Measurements from ENCODE around the gene TSPAN13. TPM values are rescaled to one million over a fixed set of nuclear protein-coding genes. Genes with fewer than 3 reads are reported as not detected.

TSPAN13 gene
- total and polyA plus RNA-seq, 2 donors (not counting 1 experiment from before 2014, with no cell fraction given) = 2.5 to 2.8 TPM

DNA sequence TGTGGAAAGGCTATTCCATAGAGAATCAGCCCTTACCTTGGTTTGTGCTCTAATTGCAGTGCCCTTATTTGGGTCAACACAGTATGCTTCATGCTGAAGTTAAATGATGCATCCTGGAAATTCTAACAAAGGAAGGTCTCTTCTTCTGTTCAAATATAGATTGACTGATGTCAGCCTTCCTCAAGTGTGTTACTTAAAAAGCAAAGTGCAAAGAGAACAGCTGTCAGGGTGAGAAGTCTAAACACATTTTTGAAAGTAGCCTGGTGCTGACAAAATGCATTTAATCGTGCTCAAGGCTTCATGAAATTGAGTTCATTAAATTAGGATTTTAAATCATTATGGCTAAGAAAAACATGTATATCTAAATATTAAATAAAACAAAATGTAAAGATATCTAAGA, 31.8 kb downstream of the TSPAN13 start:
- no peak overlapping the region for H3K27ac ChIP-seq (ENCODE audit: insufficient read depth, low read length)

DNA sequence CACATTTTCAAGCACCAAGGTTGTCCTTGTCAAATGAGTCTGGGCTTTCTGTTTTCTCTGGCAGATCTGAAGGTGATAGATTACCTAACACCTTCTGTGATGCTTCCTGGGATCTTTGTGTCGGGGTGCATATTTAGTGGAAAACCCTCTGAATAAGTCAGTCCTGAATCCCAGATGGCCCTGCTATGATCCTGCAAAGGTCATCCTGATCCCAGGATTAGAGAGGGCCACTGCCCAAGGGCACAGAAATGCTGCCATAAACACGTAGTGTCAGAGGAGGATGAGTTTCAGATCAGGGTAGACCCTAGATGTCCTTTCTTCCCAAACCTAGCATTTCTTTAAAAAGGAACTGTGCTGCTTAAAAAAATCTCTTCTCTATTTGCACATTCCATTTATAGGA, 32.3 kb downstream of the TSPAN13 start:
- no peaks in the 10 kb centered on the region for H3K79me2 ChIP-seq (ENCODE audit: control insufficient read depth, insufficient read depth, low read length)
- no peak overlapping the region for H3K9ac ChIP-seq (ENCODE audit: insufficient read depth, low read length)
- no peaks in the 10 kb centered on the region for H3K27me3 ChIP-seq (ENCODE audit: control insufficient read depth, insufficient read depth, low read length)
- no peak overlapping the region for H3K27ac ChIP-seq (ENCODE audit: insufficient read depth, low read length)
- no peak overlapping the region for H3K4me2 ChIP-seq (ENCODE audit: extremely low read depth, insufficient read depth, low read length)
- no peaks in the 10 kb centered on the region for H3K4me1 ChIP-seq (ENCODE audit: control insufficient read depth, extremely low read depth, insufficient read depth, low read length)
- H3K36me3 ChIP-seq (ENCODE audit: control insufficient read depth, insufficient read depth, low read length) = no peaks in the 10 kb centered on the region
- no peaks in the 10 kb centered on the region for H3K9me3 ChIP-seq (ENCODE audit: control insufficient read depth, insufficient read depth, low read depth, low read length)
- TF ChIP-seq, protein P1, sequence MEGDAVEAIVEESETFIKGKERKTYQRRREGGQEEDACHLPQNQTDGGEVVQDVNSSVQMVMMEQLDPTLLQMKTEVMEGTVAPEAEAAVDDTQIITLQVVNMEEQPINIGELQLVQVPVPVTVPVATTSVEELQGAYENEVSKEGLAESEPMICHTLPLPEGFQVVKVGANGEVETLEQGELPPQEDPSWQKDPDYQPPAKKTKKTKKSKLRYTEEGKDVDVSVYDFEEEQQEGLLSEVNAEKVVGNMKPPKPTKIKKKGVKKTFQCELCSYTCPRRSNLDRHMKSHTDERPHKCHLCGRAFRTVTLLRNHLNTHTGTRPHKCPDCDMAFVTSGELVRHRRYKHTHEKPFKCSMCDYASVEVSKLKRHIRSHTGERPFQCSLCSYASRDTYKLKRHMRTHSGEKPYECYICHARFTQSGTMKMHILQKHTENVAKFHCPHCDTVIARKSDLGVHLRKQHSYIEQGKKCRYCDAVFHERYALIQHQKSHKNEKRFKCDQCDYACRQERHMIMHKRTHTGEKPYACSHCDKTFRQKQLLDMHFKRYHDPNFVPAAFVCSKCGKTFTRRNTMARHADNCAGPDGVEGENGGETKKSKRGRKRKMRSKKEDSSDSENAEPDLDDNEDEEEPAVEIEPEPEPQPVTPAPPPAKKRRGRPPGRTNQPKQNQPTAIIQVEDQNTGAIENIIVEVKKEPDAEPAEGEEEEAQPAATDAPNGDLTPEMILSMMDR (conservative IDR thresholded peaks at IDR 0.05 in 1 of 2, IDR thresholded peaks at IDR 0.05 in 1 of 2; ENCODE audit: low read depth in 1 of 2, low read length in 2 of 2) = no peak
- TF ChIP-seq EZH2 (IDR thresholded peaks at IDR 0.05; ENCODE audit: low read length, missing control alignments) = no peak
- no peaks in the 10 kb centered on the region for H4K20me1 ChIP-seq (ENCODE audit: control insufficient read depth, extremely low read depth, insufficient read depth, low read length)
- no peak for DNase-seq (ENCODE audit: low read depth in 2 of 2)
- no peak overlapping the region for H3K4me3 ChIP-seq (replicated peaks in 1 of 4; ENCODE audit: control extremely low read depth in 1 of 4, insufficient read depth in 1 of 4, low read depth in 3 of 4, low read length in 4 of 4)
- no peak overlapping the region for H2AFZ ChIP-seq (ENCODE audit: low read length)

More for the DNA sequence above, 31.8 kb downstream of the TSPAN13 start:
- no peaks in the 10 kb centered on the region for H3K9me3 ChIP-seq (ENCODE audit: control insufficient read depth, insufficient read depth, low read depth, low read length)
- no peaks in the 10 kb centered on the region for H3K4me1 ChIP-seq (ENCODE audit: control insufficient read depth, extremely low read depth, insufficient read depth, low read length)
- no peak overlapping the region for H2AFZ ChIP-seq (ENCODE audit: low read length)
- no peak overlapping the region for H3K4me2 ChIP-seq (ENCODE audit: extremely low read depth, insufficient read depth, low read length)
- no peaks in the 10 kb centered on the region for H4K20me1 ChIP-seq (ENCODE audit: control insufficient read depth, extremely low read depth, insufficient read depth, low read length)
- no peak overlapping the region for H3K4me3 ChIP-seq (replicated peaks in 1 of 4; ENCODE audit: control extremely low read depth in 1 of 4, insufficient read depth in 1 of 4, low read depth in 3 of 4, low read length in 4 of 4)
- H3K27me3 ChIP-seq (ENCODE audit: control insufficient read depth, insufficient read depth, low read length) = no peaks in the 10 kb centered on the region
- TF ChIP-seq, protein P1 (conservative IDR thresholded peaks at IDR 0.05 in 1 of 2, IDR thresholded peaks at IDR 0.05 in 1 of 2; ENCODE audit: low read depth in 1 of 2, low read length in 2 of 2) = no peak
- TF ChIP-seq EZH2 (IDR thresholded peaks at IDR 0.05; ENCODE audit: low read length, missing control alignments) = no peak
- no peak overlapping the region for H3K9ac ChIP-seq (ENCODE audit: insufficient read depth, low read length)
- no peak for DNase-seq (ENCODE audit: low read depth in 2 of 2)
- no peaks in the 10 kb centered on the region for H3K36me3 ChIP-seq (ENCODE audit: control insufficient read depth, insufficient read depth, low read length)
- no peaks in the 10 kb centered on the region for H3K79me2 ChIP-seq (ENCODE audit: control insufficient read depth, insufficient read depth, low read length)

DNA sequence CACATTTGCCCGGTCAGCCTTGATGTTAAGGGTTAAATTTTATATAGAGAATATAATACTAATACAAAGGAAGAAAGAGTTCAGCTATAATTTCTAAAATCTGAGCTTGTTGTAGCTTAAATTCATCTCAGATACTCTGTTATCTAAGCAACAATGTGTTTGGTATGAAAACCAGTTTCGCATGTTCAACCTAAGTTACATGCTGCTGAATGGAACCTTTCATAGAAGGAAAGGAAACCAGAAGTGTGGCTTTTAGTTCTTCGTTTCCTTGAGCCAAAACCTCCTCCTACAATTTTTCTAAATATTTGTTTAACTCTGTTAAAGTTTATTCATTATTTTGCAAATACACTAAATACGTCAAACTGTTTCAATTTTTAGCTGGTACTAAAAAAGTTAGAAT, 32.7 kb downstream of the TSPAN13 start:
- no peaks in the 10 kb centered on the region for H4K20me1 ChIP-seq (ENCODE audit: control insufficient read depth, extremely low read depth, insufficient read depth, low read length)
- H3K27me3 ChIP-seq (ENCODE audit: control insufficient read depth, insufficient read depth, low read length) = no peaks in the 10 kb centered on the region
- H2AFZ ChIP-seq (ENCODE audit: low read length) = no peak overlapping the region
- H3K4me2 ChIP-seq (ENCODE audit: extremely low read depth, insufficient read depth, low read length) = no peak overlapping the region
- no peaks in the 10 kb centered on the region for H3K4me1 ChIP-seq (ENCODE audit: control insufficient read depth, extremely low read depth, insufficient read depth, low read length)
- no peak for DNase-seq (ENCODE audit: low read depth in 2 of 2)
- H3K36me3 ChIP-seq (ENCODE audit: control insufficient read depth, insufficient read depth, low read length) = no peaks in the 10 kb centered on the region
- H3K9me3 ChIP-seq (ENCODE audit: control insufficient read depth, insufficient read depth, low read depth, low read length) = no peaks in the 10 kb centered on the region
- H3K4me3 ChIP-seq (replicated peaks in 1 of 4; ENCODE audit: control extremely low read depth in 1 of 4, insufficient read depth in 1 of 4, low read depth in 3 of 4, low read length in 4 of 4) = no peak overlapping the region
- no peak for TF ChIP-seq EZH2 (IDR thresholded peaks at IDR 0.05; ENCODE audit: low read length, missing control alignments)
- TF ChIP-seq, protein P1 (conservative IDR thresholded peaks at IDR 0.05 in 1 of 2, IDR thresholded peaks at IDR 0.05 in 1 of 2; ENCODE audit: low read depth in 1 of 2, low read length in 2 of 2) = no peak
- H3K9ac ChIP-seq (ENCODE audit: insufficient read depth, low read length) = no peak overlapping the region
- no peaks in the 10 kb centered on the region for H3K79me2 ChIP-seq (ENCODE audit: control insufficient read depth, insufficient read depth, low read length)
- H3K27ac ChIP-seq (ENCODE audit: insufficient read depth, low read length) = no peak overlapping the region
